Coronary artery (tissue), 2 donors: ENCODE data around the gene EP300.

Source experiments
- DNase-seq: peaks from one replicate; pipeline ENCODE4 v3.0.0-alpha.2; 2017; ENCODE audit warnings: low spot score
- H3K27ac ChIP-seq, 2 donors: fragments of 200-600 bp; sonication (generic); one replicate each; pipeline ENCODE4 v1.5.1; 2016 to 2019
- H3K4me3 ChIP-seq: fragments of 200-600 bp; sonication (generic); 2 replicates; pipeline ENCODE4 v1.5.1; 2016; ENCODE audit warnings: mild to moderate bottlenecking, moderate library complexity
- CTCF ChIP-seq: fragments of 200-600 bp; sonication (generic); IDR thresholded peaks from one replicate; pipeline ENCODE4 v1.5.1; 2019; ENCODE audit warnings: antibody characterized with exemption

EP300 gene

GRCh38 chr22:41091132-41092022, 1.0 kb upstream of the EP300 start:
- TF ChIP-seq CTCF: no peak
- peak; percentile 100 for DNase-seq
- Histone ChIP-seq H3K4me3 (peak overlapping the region; percentile 96), H3K27ac (peak overlapping the region; percentile 100)

GRCh38 chr22:41092847-41093411, 537 bp downstream of the EP300 start:
- DNase-seq: no peak
- H3K4me3 ChIP-seq: peak overlapping the region; percentile 96
- no peak for TF ChIP-seq CTCF
- H3K27ac ChIP-seq: peak overlapping the region; percentile 100

GRCh38 chr22:41094041-41094593, 1.7 kb downstream of the EP300 start:
- TF ChIP-seq CTCF: no peak
- peak overlapping the region; percentile 96 for H3K4me3 ChIP-seq
- peak overlapping the region in 1 of 2 donors; percentile 19 for H3K27ac ChIP-seq
- no peak for DNase-seq

- Histone ChIP-seq H3K4me3 (peak overlapping the region; percentile 40), H3K27ac (no peak overlapping the region)
- DNase-seq: no peak
- TF ChIP-seq CTCF: no peak
Measured at GRCh38 chr22:41096391-41096790, 4.0 kb downstream of the EP300 start.

- H3K4me3 ChIP-seq: no peak overlapping the region
- no peak overlapping the region for H3K27ac ChIP-seq
- no peak for DNase-seq
- TF ChIP-seq CTCF: no peak
Measured at GRCh38 chr22:41096841-41097240, 4.4 kb downstream of the EP300 start.

GRCh38 chr22:41099036-41099435, 6.6 kb downstream of the EP300 start:
- no peak overlapping the region for H3K4me3 ChIP-seq
- H3K27ac ChIP-seq: no peak overlapping the region
- TF ChIP-seq CTCF: no peak
- no peak for DNase-seq
